GM21447 (cell line): ENCODE measurements around the gene ATP8A2.
"Not testable (repeated sequence)": the region's sequence is repeated elsewhere in the genome, so short reads cannot be mapped to it uniquely, and the experiment has no call there.

ENCODE experiments used
- ATAC-seq: cut with Tn5 transposase; IDR thresholded peaks from one replicate; pipeline ENCODE4 v1.9.1; 2021; ENCODE audit not compliant: unreplicated experiment

Gene ATP8A2

DNA sequence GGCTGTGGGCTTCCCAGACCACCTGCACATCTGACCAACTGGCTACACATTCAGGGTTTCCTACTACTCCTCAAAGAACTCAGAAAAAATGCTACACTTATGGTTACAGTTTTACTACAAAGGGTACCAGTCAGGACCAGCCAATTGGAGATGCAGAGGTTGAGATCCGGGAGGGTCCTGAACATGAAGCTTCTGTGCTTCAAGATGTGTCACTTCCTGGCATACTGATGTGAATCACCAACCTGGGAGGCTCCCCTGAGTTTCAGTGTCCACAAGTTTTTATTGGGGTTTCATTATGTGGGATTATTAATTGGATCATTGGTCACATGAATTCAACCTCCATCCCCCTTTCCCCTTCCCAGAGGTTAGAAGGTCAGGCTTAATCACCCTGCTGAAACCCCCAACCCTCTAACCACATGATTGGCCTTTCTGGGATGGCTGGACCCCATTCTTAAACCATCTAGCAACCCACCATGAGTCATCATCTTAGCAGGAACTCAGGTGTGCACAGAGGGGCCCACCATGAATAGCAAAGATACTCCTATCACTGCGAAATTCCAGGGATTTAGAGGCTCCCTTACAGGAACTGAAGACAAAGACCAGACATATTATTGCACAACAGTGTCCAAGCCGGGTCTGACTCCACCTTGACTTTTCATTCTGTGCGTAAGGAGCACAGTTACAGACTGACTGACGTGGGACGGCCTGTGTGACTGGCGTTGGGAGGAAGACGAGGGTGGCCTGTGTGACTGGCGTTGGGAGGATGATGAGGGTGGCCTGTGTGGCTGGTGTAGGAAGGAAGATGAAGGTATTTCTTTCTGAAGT, 90.7 kb downstream of the ATP8A2 start:
- ATAC-seq = no peak

DNA sequence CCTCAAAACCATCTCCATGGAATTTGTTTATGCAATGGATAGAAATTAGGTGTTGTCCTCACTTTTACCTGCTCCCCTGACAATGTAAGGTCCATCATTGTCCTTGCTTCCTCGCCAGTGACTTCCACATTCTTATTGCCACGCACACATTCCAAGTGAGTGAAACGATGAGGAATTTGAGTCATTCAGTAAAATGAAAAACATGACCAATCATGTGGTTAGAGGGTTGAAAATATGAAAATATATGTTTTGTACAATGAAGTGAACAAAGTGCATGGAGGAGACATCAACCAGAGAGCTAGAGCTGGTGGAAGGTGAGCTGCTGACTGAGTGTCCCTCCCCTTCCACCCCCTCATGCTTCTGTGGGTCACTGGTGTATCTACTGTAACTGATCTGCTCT, 91.7 kb downstream of the ATP8A2 start:
- no peak for ATAC-seq

DNA sequence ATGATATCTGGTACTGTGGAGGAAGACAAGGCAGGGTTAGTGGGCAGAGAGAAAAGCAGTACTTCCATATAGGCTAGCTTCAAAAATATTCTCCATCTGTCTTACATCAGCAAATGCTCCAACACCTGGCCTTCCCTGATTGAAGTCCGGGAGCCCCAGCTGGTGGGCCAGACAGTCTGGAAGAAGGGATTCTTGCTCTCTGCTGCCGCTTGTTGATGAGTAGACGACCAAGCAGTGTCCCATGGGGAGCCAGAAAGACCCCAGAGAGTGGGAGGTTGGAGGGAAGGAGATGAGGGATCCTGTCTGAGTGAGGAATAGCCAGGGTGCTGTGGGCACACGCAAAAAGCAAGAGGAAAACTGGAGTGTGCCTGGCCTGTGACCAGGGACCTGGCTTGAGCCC, 95.1 kb downstream of the ATP8A2 start:
- ATAC-seq = no peak

DNA sequence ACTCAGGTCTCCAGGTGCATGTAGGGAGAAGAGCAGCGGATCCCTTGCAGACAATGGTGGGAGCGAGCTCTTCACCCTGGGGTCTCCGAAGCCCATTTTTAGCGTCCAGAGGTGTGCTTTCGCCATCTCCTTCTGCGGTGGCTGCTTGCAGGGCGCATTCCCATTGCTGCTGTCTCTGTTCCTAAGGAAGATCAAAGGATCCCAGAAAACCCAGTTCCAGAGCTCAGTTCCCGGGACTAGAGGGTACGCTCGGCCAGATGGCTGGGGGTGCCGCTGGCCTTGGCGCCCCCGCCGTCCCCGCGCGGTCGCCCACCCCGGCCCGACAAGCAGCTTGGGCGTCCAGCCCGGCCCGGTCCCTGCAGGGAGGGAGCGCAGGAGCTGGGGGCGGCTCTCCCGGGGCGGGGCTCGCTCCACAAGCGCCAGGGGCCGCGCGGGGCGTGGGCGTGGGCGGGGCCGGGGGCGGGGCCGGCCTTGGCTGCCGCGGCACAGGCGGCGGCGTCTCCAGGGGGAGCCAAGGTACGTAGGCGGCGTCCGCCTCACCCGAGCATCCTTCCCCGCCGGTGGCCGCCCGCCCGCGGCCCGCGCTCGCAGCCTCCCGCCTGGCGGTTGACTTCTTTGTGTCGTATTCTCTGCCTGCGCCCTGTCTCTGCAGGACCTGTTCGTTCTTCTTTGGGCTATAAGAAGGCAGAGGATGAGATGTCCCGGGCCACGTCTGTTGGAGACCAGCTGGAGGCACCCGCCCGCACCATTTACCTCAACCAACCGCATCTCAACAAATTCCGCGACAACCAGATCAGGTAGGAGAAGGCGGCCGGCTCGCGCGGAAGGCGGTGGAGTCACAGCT, 96.8 kb downstream of the ATP8A2 start:
- no peak for ATAC-seq

DNA sequence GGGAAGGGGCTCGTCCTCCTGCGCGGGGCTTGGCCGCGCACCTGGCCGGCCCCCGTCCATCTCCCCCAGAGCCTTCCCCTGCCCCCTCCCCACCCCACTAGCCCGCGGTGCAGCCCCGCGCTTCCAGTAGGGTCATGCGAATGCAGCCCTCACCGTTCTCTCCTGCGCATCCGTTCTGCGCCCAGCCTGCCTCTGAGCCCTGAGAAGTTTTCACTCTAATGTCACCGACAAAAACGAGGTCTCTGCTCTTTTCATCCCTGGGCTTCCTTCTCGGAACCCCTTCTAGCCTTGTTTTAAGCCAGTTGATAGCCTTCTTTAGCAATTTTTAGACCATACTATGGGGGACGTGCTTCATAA, 97.4 kb downstream of the ATP8A2 start:
- ATAC-seq = no peak

DNA sequence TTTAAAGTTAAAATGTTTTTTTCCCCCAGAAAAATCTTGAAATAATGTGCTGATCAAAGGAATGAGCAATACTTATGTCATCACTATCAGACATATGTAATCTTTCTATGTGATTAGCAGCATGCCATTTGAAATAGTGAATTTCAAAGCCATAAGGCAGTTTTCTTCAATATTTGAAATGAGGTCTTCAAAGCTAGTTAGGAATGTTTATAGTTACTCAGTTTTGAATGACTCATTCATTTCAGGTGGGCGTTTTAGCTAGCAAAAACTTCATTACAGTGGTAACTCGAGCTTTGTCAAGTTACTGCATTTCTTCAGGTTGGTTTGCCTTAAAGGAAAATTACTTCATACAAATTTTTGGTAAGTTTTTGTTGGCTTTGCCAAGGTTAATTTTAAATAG, 102.1 kb downstream of the ATP8A2 start:
- no peak for ATAC-seq

DNA sequence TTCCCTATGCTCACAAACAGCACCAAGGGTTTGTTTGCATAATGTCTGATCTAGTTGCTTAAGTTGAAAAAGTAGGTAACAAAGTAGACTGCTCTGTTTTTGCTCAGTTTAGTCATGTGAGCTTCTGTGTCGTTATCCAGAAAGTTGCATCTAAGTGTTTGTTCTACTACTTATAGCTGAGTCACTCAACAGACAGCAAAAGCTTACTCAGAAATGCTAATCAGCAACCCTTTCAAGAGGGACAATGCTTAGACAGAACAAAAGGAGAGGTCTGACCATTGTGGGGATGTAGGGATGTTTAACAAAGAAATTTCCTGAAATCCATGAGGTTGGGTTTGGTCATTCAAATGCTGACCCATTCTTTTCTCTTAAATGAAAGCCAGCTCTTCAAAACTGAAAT, 106.4 kb downstream of the ATP8A2 start:
- ATAC-seq = no peak

DNA sequence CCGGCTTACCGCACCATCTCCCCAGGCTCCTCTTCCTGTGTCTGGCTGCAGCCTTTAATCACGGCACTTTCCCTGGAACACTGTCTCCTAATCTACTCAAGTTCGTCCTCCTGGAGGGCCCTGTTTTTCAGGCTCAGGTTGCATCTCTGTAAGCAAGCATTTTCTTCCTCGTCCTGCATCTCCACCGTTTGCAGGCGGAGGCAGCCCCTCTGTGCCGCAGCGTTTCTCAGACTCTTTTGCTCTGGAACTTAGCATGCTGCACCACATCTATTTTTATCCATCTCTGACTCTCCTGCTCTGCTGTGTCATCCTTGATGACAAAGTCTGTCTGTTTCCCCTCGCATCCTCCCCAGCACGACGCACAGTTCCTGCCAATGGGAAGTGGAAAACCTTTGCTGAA, 117.5 kb downstream of the ATP8A2 start:
- no peak for ATAC-seq

DNA sequence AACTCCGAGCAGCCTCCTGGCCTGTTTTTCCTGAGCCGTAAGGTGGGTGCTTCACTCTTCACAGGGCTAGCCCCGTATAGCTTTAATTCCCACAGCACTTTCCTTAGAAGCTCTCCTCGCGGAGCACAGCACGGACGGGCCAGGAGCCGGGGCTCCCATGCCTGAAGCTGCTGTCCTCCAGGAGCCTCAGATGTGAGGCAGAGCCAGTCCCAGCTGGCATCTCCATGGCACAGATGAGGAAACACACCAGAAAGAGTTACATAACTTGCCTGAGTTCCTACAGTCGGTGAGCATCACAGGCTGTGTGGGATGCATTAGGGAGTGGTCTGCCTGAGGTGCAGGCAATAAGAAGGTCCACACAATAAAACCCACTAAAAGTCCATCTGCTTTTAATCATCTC, 118.5 kb downstream of the ATP8A2 start:
- no peak for ATAC-seq

DNA sequence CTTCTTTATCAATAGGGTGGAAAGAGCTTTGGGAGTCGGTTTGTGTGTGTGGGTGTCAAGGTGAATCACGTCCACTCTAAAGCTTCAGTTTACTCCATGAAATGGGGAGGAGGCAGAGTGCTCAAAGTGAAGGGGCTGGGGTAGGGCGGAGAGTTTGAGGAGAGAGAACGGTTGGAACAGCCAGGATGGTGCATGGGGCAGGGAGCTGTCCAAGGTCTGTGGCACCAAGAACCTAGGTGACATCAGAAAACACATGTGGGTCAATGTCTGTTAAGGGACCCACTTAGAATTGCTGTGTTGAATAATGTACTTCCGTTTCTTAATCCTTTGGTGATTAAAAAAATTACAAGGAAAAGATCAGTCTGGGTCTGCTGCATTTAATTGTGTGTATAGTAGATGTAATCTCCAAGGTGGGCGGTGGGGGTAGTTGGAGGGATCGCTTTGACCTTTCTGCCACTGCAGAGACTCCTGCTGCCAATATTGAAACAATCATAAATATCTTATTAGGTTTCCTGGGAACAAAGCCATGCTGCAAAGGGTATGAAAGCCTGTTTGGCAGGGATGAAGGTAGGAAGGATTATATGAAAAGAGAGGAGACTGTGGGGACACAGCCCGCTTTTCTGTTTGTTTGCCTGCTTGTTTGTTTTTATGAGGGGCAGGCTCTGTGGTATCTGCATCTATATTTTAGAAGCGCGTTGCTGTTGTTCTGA, 122.3 kb downstream of the ATP8A2 start:
- no peak for ATAC-seq

DNA sequence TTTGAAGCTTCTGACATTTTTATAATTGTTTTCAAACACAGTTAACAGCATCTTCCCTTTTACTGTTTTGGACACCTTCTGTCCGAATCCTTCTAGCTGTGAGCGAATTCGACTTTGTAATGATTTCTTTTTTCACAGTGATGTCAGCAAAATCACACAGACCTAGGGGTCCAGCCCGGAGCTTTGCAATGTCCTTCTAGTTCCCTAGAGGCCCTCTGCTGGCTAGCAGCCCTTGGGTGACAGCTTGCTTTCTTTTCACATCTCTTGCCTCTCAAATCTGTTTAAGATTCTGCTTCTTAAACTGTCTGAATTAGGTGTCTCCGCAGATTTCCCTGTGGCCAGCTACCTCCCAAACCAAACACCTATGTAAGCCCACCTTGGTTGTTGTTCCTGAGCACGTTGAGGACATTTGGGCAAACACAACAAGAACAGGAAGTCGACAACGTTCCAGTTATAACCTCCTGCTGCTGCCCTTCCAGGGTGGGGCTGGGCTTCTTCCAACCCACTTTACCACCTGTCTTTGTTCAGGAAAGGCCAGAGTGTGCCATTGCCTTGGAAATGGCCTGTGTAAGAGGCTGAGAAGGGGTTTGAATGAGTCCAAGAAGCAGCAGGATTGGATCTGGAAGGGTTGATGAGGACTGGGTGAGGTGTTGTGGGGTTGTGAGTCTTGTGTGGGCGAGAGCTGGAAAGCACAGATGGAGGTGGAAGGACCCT, 123.1 kb downstream of the ATP8A2 start:
- ATAC-seq = no peak

DNA sequence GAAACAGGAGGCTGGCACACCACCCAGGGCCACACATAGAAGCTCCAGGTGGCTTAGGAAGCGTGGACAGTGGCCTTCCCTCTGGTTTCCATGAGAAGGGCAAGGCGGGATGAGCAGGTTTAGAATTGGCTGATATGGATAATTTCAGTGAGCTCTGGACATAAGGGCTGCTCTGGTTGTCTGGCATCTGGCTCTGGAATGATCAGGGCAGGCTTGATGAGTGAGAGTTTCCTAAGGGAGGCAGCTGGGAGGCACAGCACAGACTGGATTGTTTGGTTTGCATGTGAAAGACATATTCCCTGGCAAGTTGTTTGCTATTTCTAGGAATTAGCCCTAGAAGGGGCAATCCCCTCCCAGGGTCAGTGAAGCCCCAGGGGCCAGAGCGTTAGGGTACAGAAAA, 129.5 kb downstream of the ATP8A2 start:
- ATAC-seq = no peak

DNA sequence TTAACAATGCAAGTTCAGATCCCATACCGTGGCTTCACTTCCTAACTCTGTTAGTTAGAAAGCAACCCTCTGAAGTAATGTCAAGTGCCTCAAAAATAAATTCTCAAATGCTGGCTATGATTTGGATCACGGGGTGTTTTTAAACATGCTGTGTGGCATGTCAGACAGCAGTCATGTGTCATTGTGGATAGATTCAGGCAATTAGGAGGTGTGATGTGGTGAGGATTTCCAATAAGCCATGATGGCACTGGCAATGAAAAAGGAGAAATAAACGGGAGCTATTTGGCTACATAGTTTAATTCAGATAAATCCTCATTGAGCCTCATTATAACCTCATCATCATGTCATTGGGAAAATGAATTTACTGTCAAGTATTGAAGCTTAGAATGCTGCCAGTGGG, 130.3 kb downstream of the ATP8A2 start:
- no peak for ATAC-seq

DNA sequence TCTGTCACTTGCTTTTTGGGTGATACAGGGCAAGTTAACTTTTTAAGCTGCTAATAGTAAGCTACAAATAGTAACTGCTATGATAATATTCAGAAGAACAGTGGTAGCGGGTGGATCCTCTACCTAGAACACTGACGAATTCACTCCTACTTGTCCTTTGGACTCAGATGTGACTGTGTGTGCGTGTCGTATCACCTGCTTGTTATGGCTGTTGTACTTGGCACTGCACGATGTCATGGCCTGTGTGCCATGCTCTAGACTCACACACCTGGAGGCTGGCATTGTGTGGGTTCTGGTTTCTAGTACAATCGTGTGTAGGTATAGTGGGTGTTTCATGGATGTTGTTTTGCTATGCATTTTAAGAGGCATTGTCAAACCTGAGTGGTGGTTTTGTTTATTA, 130.8 kb downstream of the ATP8A2 start:
- ATAC-seq = no peak

DNA sequence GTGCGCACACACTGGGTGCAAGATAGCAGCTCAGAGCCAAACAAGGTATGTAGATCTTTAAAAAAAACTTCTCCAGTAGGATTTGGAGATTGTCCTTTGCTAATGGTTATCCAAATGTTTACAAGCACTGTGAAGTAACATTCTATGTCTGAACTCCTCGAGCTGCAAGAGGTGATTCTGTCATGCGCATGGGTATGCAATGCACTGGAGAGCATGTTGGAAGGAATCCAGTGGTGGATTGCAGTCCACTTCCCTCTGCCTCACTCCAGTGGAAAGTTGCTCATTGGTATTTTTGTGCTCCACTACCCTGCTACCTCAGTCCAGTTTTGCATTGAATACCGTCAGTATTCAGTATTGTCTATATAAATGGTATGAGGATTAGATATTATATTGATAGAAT, 132.1 kb downstream of the ATP8A2 start:
- ATAC-seq = no peak

DNA sequence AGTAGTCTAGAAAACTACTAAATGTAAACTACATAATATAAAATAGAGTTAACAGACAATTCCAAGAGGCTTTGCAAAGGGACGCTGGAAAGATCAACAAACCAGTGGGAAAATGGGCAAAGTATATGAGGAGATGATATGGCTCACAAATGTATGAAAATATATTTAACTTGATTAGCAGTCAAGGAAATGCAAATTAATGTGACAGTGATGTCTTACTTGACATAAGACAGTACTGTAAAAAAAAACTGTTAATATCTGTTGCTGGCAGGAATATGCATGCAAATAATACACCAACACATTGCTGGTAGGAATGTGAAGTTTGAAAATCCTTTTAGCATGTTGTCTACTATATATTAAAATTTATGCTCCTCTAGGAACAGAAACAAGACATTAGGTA, 136.1 kb downstream of the ATP8A2 start:
- ATAC-seq = no peak

DNA sequence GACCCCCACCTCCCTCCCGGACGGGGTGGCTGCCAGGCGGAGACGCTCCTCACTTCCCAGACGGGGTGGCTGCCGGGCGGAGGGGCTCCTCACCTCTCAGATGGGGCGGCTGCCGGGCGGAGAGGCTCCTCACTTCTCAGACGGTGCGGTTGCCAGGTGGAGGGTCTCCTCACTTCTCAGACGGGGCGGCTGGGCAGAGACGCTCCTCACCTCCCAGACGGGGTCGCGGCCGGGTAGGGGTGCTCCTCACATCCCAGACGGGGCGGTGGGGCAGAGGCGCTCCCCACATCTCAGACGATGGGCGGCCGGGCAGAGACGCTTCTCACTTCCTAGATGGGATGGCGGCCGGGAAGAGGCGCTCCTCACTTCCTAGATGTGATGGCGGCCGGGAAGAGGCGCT, 141.3 kb downstream of the ATP8A2 start:
- not testable (repeated sequence) for ATAC-seq

DNA sequence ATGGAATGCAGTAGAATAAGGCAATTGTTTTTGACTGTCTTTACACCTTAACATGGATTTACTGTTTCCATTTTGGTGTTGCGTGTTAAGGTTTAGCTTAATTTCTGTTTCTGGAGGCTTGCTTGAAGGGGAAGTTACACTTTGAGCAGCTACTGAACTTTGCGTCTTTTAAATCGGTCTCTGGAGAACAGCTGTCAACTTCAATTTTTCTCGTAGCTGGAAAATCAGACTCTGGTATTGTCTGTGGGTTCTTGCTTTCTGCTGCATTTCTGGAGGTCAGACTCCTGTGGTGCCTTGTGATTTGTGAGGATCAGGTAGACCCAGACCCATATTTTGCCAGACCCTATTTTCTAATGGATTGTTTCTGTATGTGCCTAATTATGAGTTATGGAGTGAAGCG, 146.7 kb downstream of the ATP8A2 start:
- ATAC-seq = no peak

DNA sequence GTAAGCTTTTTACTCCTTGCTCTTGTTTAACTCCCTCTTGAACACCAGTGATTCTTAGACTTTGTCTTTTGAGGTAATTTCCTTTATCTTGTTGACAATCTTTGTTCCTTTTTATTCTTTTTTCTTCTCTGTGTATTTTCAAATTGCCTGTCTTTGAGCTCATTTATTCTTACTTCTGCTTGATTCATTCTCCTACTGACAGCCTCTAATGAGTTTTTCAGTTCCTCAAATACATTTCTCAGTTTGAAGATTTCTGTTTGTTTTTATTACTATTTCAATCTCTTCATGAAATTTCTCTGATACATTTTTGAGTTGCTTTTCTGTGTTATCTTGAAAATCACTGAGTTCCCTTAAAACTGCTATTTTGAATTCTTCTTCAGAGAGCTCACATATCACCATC, 154.1 kb downstream of the ATP8A2 start:
- no peak for ATAC-seq

DNA sequence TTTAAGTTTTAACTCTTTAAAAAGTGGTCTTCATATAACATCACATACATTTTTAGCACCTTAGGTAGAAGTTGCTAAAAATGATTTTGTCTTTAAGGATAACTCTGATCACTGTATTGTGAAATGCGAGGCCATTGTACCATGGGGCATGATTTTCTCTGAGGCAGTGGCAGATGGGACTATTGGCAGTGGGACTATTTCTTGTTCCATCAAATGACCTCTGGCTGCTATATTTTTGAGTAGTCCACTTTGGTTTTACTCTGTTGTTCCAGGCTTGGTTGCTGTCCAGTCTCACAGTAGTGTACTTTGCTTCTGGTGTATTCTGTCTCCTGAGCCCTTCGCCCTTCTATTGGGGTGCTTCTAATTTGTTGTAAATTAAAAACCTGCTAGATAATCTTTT, 156.5 kb downstream of the ATP8A2 start:
- ATAC-seq = no peak

DNA sequence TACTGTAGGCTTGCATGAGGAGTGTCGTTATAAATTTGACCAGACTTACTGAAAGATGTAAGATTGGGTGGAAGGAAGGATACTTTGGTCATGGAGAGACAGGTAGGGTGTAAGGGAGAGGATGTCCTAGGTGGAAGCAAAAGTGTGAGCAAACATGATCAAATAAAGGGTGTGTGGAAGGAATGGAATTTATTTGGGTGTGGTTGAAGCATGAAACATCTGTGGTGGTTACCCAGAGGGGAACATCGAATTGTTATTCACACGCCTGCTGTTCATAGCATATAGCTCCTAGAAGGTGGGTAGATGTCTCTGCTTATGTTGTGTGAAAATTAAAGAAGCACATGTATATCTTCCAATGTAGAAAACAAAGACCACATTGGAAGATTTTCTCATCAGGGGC, 157.7 kb downstream of the ATP8A2 start:
- ATAC-seq = no peak
